ENCODE measurements around the gene SIRT7.

Gene SIRT7, protein sequence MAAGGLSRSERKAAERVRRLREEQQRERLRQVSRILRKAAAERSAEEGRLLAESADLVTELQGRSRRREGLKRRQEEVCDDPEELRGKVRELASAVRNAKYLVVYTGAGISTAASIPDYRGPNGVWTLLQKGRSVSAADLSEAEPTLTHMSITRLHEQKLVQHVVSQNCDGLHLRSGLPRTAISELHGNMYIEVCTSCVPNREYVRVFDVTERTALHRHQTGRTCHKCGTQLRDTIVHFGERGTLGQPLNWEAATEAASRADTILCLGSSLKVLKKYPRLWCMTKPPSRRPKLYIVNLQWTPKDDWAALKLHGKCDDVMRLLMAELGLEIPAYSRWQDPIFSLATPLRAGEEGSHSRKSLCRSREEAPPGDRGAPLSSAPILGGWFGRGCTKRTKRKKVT

DNA sequence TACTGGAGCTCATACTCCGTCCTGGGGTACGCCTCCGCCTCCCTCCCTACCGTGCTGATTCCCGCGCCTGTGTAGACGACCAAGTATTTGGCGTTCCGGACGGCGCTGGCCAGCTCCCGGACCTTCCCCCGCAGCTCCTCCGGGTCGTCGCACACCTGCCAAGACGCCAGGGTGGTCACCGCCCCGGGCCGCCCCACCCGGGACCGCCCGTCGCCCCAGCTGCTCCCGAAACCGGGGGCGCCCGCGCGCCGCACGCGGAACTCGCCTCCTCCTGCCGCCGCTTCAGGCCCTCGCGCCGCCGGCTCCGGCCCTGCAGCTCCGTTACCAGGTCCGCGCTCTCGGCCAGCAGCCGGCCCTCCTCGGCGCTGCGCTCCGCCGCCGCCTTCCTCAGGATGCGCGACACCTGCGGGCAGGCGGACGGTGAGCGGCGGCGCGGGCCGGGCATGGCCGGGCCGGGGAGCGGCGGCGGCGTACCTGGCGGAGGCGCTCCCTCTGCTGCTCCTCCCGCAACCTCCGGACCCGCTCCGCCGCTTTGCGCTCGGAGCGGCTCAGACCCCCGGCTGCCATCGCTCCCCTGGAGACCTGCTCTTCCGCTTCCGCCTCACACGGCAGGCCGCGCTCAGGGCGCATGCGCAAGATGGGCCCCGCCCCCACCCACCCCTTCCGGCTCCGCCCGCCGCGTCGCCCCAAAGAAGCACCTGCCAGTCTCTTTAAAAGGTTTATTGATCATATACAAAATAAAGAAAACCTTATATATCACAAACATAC is at the start of gene SIRT7:
SIRT7 (minus strand) TSS at position 612 of the 768 bp plus-strand sequence; CDS start at position 567, 45 bp downstream.
- peak; percentile 88 for DNase-seq

DNA sequence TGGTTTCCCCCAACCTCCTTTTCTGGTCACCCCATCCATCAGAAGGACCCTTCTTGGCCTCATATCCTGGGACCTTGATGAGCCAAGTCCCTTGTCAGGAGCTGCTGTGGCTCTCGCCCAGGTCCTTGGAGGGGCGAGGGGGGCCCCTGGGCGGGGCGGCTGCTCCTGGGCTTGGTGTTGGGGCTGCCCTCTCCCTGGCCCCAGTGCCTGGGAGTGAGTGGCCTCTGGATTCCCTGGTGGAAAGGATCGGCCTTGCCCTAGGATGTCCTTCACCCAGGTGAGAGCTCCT is 49.2 kb upstream of the SIRT7 start:
- DNase-seq = no peak

DNA sequence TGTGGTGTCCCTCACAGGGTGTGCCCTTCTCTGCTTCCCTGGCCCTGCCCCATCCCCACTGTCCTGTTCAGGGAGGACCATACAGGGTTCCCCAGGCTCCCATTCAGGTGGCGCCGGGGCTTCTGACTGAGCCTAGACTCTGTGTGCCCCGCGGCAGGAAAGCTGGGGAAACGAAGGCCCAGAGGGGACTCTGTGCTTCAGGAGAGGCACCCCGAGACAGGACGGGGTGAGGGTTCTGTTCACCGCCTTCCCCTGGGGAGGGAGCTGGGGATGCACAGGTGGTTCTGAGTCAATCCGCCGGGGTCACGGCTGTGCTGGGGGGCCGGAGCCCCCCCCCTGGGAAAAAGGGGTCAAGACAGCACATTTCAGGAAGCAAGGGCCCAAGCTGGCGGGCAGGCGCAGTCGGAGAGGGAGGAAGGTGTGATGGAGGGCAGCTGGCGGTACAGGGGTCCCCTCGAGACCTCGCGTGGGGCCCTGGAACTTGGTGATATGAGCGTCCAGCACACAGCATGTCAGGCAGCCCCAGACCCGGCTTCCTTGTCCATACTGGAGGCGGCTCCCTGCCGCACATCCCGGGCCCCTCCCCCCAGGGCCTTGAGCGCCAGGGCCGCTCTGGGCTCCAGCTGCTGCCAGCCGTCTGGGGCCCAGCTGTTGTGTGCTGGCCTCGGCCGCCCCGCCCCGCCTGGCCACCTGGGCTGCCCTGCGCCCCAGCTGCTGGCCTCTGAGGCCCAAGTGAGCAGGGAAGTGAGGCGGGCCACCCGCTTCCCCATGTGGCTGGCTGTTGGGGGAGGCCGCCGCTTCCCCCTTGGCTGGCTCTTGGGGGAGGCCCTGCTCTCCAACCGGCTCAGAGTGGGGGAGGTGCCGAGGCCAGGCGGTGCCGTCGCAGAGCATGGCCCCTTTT is 48.6 kb upstream of the SIRT7 start:
- no peak for DNase-seq

- DNase-seq = no peak
These were observed 46.3 kb upstream of the SIRT7 start for GRCh38 chr17:81964081-81964849.

DNA sequence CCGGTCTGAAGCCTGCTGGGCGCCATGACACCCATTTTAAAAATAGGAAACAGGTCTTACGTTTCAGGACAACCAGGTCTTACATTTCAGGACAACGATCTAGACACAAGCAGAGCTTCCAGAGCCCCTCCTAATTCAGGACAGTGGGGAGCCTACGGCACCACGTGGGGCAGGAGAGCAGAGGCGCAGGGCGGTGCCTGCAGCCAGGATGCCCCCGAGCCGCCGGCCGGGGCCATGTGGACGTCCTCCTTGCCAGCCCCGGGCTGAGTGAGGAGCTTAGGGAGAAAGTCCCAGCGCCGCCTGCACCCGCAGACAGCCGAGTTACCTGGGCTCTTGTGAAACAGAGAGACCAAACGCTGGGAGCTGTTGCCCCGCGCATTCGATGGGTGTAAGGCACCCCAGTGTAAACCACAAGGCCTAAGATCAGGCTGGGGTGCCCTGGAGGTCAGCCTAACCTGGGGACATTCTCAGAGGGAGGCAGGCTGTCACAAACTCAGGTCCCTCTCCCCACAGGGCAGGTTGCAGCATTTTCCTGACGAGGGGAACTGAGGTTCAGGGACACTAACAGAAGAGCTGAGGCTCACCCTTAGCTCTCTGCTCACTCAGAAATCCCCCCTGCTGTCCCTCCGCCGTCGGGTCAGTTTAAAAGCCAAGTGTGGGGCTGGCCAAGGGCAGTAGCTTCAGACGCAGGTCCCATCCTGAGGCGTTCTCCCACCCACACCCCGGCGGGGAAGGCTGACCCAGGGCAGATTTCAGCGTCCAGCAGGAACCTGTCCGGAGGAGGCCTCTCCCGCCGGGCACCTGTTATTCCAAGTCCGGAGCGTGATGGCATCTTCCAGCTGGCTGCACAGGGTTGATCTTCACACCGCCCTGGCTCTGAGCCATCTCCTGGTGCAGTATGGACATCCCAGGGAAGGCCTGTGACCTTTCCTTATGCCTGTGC is 44.8 kb upstream of the SIRT7 start:
- no peak for DNase-seq

DNA sequence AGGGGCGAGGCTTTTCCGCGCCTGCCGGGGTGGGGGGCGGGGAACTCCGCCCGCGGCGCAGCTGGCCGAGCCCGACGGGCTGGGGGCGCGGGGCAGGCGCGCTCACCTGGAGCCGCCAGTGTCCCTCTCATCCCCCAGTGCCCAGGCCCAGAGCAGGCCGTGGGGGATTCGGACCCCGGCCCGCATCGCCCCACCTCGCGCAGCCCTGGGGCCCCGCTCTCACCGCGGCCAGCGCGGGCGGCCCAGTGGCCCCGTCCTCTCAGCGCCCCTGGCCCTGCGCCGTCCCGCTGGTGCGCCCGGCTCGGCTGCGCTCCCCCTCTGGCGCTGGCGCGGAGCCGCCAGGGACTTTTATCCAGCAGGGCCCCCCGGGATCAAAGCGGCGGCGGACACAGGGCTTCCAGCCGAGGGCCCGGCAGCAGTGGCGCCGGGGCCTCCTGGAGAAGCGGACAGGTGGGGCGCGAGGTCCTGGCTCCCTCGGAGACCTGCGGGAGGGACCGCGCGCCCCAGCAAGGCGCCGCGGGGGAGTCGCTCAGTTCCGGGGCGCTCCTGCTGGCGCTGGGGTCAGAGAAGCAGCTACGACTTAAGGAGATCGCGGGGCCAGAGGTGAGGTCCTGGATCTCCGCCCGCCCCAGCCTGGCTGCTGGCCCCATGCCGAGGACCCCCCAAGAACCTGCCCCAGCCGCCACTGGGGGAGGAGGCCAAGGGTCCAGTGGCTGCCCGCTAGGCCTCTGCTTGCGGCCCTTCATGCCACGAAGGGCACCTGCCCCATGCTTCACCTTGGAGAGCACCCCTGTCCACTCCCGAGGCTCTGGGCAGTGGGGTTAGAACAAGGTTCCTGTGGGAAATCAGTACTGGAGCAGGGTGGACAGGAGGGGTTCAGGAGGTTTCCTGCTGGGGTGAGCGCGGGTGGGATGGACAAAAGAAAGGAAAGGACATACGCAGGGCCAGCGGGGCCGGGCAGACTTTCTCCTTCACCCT is 43.8 kb upstream of the SIRT7 start:
- no peak for DNase-seq

GRCh38 chr17:81961087-81961511 is 43.1 kb upstream of the SIRT7 start, which contains the start of gene NOTUM:
Gene NOTUM (minus strand): TSS chr17:81961187. CDS start chr17:81960909, 278 bp downstream.
- DNase-seq = no peak

- no peak for DNase-seq
These were observed 42.4 kb upstream of the SIRT7 start for GRCh38 chr17:81960130-81960958.

DNA sequence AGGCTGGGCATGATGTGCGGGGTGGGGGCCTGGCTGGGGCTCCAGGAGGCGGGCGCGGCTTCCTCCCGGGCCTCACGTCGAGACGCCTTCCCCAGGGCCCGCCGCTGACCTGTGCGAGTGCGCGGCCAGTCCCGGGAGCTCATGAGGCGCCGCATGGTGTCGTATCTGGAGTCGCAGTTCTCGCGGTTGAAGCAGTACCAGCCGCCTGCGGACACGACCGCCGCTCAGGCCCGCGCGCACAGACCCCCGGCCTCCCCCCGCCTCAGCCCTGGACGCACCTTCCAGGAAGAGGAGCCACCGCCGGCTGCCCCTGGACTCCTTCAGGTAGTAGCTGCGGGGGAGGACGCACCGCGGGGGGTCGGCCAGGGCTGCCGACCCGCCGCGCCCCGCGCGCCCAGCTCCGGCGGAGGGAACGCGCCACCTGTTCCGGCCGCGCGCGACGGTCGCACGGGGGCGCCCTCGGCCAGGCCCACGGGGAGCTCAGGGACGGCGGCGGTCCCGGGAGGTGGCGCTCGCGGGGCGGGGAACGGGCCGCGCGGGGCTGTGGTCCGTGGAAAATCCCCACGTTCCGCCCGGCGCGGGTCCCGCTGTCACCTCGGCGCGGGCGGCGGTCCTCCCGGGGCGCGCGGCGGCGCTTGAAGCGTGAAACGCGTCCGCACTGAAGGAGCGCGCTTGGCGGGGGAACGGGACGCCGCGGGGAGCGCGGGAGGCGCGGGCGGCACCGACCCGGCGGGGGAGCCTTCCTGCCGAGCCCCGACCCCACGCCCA is 41.6 kb upstream of the SIRT7 start:
- peak; percentile 60 for DNase-seq

GRCh38 chr17:81958633-81959342 is 40.8 kb upstream of the SIRT7 start:
- no peak for DNase-seq

- DNase-seq = no peak
These were observed 39.9 kb upstream of the SIRT7 start for GRCh38 chr17:81957691-81958432.

DNA sequence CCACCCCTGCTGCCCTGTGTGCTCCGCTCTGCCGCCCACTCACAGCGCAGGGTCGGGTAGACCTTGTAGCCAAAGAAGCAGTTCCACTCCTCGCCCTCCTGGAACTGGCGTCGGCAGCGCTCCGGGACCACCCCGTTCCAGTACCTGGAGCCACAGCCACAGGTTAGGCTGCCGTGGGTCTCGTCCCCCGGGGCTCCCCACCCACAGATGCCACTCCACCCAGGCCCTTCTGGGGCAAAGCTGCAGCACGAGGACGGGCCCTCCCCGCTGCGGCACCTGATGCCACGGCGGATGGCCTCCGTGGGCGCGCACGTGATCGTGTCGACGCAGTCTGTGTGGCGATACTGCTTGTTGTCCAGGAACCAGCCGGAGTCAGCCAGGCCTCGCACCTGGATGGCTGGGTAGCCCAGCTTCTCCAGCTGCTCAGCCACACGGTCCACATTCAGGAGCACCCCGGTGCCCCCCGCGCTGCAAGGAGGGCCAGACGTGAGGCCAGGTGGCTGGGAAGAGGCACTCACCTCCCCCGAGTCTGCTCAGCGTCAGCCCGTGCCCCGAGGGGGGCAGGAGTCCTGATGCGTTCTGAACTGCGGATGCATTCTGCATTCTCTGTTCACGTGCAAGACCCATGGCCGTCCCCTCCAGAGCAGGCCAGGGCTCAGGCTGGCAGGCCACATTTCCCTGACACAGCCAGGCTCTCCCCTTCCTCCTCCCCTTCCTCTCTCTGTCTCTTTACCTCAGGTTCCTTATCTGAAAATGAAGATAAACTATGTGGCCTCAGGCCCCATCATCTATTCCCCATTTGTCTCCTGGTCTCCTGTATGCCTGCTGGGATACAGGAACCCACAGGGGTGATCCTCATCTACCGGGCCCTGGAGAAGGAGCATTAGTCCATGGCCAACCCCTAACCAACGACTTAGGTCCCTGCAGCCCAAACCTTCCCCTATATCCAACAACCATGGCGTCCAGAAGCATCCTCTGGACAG is 38.9 kb upstream of the SIRT7 start:
- no peak for DNase-seq

DNA sequence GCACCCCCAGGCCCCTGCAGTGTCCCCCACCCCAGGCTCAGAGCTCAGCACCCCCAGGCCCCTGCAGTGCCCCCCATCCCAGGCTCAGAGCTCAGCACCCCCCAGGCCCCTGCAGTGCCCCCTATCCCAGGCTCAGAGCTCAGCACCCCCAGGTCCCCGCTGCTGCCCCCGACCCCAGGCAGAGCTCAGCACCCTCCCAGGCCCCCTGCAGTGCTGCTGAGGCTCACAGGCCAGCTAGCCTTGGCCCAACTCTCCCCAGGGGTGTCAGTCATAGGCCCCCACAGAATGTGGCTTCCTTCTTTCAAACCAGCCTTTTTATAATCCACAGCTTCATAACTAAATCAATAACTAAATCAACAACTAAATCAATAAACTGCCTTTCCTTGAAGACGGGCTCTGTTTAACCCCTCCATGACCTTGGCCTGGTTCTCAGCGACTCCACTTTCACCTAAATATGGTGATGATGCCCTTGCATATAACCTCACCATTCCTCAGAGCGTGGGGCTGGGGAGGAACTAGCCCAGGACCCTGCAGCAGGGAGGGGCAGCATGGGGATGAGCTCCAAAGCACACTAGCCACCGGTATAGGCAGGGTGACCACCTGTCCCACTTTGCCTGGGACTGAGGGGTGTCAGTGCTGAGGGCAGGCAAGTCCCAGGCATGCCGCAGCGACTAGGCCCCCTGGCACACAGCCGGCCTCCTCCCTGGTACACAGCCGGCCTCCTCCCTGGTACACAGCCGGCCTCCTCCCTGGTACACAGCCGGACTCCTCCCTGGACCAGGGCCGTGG is 38.0 kb upstream of the SIRT7 start:
- DNase-seq = no peak

DNA sequence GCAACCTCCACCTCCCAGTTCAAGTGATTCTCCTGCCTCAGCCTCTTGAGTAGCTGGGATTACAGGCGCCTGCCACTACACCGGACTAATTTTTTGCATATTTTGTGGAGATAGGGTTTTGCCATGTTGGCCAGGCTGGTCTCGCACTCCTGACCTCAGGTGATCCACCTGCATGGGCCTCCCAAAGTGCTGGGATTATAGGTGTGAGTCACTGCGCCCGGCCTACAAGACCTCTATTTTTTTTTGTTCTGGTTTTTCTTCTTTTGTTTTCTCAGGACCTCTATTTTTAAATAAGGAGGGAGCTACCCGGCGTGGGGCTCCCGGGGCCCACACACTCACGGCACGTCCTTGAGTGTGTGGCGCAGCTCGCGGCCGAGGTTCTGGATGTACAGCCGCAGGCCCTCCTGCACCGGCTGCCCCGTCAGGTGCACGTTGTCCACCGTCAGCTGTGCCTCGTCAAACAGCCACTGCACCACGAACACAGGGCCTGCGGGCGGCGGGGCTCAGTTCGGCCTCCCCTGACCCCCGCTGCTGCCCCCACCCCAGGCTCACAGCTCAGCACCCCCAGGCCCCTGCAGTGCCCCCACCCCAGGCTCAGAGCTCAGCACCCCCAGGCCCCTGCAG is 37.2 kb upstream of the SIRT7 start:
- no peak for DNase-seq

All from activated CD4-positive, alpha-beta T cell treated with anti-CD3 and anti-CD28 coated beads, Interleukin-2, amount 50 U/mL, for 16 hours (primary cell).